C4-2B (cell line): ENCODE measurements around the gene ALDH2.

Experiments
- CTCF ChIP-seq: fragments of 450-650 bp; conservative IDR thresholded peaks from 2 replicates; pipeline ENCODE4 v1.5.1; 2017; ENCODE audit warnings: mild to moderate bottlenecking
- ZFX ChIP-seq: fragments of 450-650 bp; IDR thresholded peaks from 2 replicates; pipeline ENCODE4 v1.6.1; 2017

GRCh38 chr12:111816065-111816615, 49.4 kb downstream of the ALDH2 start:
- no peak for TF ChIP-seq CTCF
- no peak for TF ChIP-seq ZFX
